ENCODE measurements around the gene SLC10A6.

DNA sequence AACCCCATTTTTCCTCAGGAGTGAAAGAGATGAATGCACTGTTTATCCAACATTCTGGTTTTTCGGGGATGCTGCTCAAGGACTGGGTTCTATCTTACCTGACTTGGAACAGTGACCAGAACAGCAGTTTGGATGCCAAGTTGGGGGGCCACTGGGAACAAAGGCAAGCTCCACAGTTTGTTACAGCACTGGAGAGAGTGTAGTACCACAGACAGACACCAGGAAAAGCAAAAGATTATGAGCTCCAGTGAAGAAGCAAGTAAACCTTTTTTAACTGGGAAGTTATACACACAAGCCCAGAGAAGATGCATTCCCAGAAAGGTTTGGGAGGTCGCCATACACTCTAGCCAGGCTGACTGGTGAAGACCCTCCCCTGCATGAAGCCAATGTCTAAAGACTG, 29.5 kb upstream of the SLC10A6 start:
- TF ChIP-seq CTCF (IDR thresholded peaks at IDR 0.05): no peak
- no peak for TF ChIP-seq POLR2A (IDR thresholded peaks at IDR 0.05)
- no peak for TF ChIP-seq POLR2AphosphoS5 (IDR thresholded peaks at IDR 0.05)
